ENCODE results near the gene PSMF1. TPM values are rescaled to one million over a fixed set of nuclear protein-coding genes. Genes with fewer than 3 reads are reported as not detected.

The PSMF1 gene
- total and polyA plus RNA-seq, 2 of the 13 experiments (the other 11 are each of a cell fraction or from before 2014, with no cell fraction given), result 82.5 to 86.0 TPM

- no peaks in the 10 kb centered on the region for H3K9me3 ChIP-seq (ENCODE audit: low read length)
- no peak overlapping the region for H3K9ac ChIP-seq (ENCODE audit: insufficient read depth, low read depth, low read length)
- no peak overlapping the region for H3K4me3 ChIP-seq (replicated peaks in 1 of 3; ENCODE audit: insufficient read depth in 1 of 3, low read depth in 2 of 3, low read length in 3 of 3)
- H3K36me3 ChIP-seq (replicated peaks in 1 of 2; ENCODE audit: control insufficient read depth in 1 of 2, insufficient read depth in 2 of 2, low read length in 2 of 2), result peaks cover 2 to 4% of the 10 kb centered on the region in 2 experiments; a peak in 2 of 5 replicates
- H3K4me2 ChIP-seq (ENCODE audit: low read depth, low read length), result no peak overlapping the region
- H3K4me1 ChIP-seq (ENCODE audit: insufficient read depth, low read length), result 0 out of 2 replicates have a peak, but pooled peaks cover 7% of the 10 kb centered on the region
- intact Hi-C loops (cut with micrococcal nuclease; ENCODE audit: unreplicated experiment), result loop anchor here (1.0 kb wide), 1 partner anchor 36 kb away; no protein-coding TSS in a partner anchor
- no TSS peak for BruUV-seq (replicated peaks)
- ChIA-PET CTCF (ENCODE audit: low intra/inter-chr PET ratio, low total read pairs) (interaction anchor here (1.7 kb wide), 1 partner anchor 35 kb away, joined by 8 read pairs; no protein-coding TSS in a partner anchor), POLR2A (no interaction called here)
- ATAC-seq (peak; percentile 66), FAIRE-seq (peak; percentile 86), DNase-seq (ENCODE audit: low spot score) (peak; percentile 64)
- 89% methylated on average over 5 of the region's 5 CpGs for WGBS (ENCODE audit: low lambda C conversion rate)
- in situ Hi-C loops (cut with HindIII; ENCODE audit: extremely low pct_ligation_motif_present, low pct_unique_long_range_greater_than_20kb), result no loop called here
- no peak overlapping the region for H2AFZ ChIP-seq (ENCODE audit: low read length)
- H3K27ac ChIP-seq (ENCODE audit: extremely low read length, insufficient read depth, low read length), result no peak overlapping the region
- H4K20me1 ChIP-seq (ENCODE audit: insufficient read depth, low read length), result 0 out of 2 replicates have a peak, but pooled peaks cover 5% of the 10 kb centered on the region
- no peaks in the 10 kb centered on the region for H3K79me2 ChIP-seq (ENCODE audit: insufficient read depth, low read length)
- H3K27me3 ChIP-seq (ENCODE audit: control insufficient read depth in 1 of 2, insufficient read depth in 2 of 2, low read length in 2 of 2), result no peaks in the 10 kb centered on the region
- TF ChIP-seq ZNF383 (CRISPR knock-in tag; IDR thresholded peaks at IDR 0.05; ENCODE audit: borderline replicate concordance) (no peak), SRY (CRISPR knock-in tag; IDR thresholded peaks at IDR 0.05) (peak; percentile 58; the same call in 1 of the 2 replicates), NFATC3 (CRISPR knock-in tag; IDR thresholded peaks at IDR 0.05) (no peak), SP2 (CRISPR knock-in tag; IDR thresholded peaks at IDR 0.05) (0 out of 2 replicates have a peak, but pooled peaks have one; percentile 42), ZNF891 (CRISPR knock-in tag; IDR thresholded peaks at IDR 0.05) (0 out of 2 replicates have a peak, but pooled peaks have one; percentile 58), DNMT1 (CRISPR knock-in tag; IDR thresholded peaks at IDR 0.05) (no peak), ZFX (CRISPR knock-in tag; IDR thresholded peaks at IDR 0.05; ENCODE audit: low read depth) (peak; percentile 16; the same call in 1 of the 2 replicates), ZBTB7B (CRISPR knock-in tag; IDR thresholded peaks at IDR 0.05) (no peak), MAZ (IDR thresholded peaks at IDR 0.05; ENCODE audit: borderline replicate concordance, low read depth, low read length) (no peak), MAZ (CRISPR knock-in tag; IDR thresholded peaks at IDR 0.05; ENCODE audit: low read depth) (no peak), FOSL2 (CRISPR knock-in tag; IDR thresholded peaks at IDR 0.05) (no peak), RFXANK (CRISPR knock-in tag; IDR thresholded peaks at IDR 0.05) (no peak), ZFP36L2 (CRISPR knock-in tag; IDR thresholded peaks at IDR 0.05) (no peak), RBM22 (optimal IDR thresholded peaks at IDR 0.05; ENCODE audit: low read length) (peak; percentile 52), E2F5 (CRISPR knock-in tag; conservative IDR thresholded peaks at IDR 0.05) (no peak), CTCF (CRISPR knock-in tag; IDR thresholded peaks at IDR 0.05) (peak; percentile 68), SMC3 (IDR thresholded peaks at IDR 0.05; ENCODE audit: low read length) (peak; percentile 68; the same call in 1 of the 2 replicates), RAD21 (CRISPR knock-in tag; IDR thresholded peaks at IDR 0.05) (peak; percentile 52)
- TF ChIP-seq, protein P1, sequence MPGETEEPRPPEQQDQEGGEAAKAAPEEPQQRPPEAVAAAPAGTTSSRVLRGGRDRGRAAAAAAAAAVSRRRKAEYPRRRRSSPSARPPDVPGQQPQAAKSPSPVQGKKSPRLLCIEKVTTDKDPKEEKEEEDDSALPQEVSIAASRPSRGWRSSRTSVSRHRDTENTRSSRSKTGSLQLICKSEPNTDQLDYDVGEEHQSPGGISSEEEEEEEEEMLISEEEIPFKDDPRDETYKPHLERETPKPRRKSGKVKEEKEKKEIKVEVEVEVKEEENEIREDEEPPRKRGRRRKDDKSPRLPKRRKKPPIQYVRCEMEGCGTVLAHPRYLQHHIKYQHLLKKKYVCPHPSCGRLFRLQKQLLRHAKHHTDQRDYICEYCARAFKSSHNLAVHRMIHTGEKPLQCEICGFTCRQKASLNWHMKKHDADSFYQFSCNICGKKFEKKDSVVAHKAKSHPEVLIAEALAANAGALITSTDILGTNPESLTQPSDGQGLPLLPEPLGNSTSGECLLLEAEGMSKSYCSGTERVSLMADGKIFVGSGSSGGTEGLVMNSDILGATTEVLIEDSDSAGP (CRISPR knock-in tag; IDR thresholded peaks at IDR 0.05; ENCODE audit: borderline replicate concordance), result peak; percentile 21; the same call in 1 of the 2 replicates
- TF ChIP-seq, protein P2, sequence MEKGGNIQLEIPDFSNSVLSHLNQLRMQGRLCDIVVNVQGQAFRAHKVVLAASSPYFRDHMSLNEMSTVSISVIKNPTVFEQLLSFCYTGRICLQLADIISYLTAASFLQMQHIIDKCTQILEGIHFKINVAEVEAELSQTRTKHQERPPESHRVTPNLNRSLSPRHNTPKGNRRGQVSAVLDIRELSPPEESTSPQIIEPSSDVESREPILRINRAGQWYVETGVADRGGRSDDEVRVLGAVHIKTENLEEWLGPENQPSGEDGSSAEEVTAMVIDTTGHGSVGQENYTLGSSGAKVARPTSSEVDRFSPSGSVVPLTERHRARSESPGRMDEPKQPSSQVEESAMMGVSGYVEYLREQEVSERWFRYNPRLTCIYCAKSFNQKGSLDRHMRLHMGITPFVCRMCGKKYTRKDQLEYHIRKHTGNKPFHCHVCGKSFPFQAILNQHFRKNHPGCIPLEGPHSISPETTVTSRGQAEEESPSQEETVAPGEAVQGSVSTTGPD (CRISPR knock-in tag; IDR thresholded peaks at IDR 0.05), result no peak
Observed at GRCh38 chr20:1177680-1178079, 59.3 kb downstream of the PSMF1 start.
